GM18499 (cell line): ENCODE data around the gene ACTN4.

Source experiments
- ATAC-seq: cut with Tn5 transposase; IDR thresholded peaks from one replicate; pipeline ENCODE4 v1.9.1; 2021; ENCODE audit warnings: moderate number of reproducible peaks; ENCODE audit not compliant: insufficient read depth, unreplicated experiment

The ACTN4 gene

DNA sequence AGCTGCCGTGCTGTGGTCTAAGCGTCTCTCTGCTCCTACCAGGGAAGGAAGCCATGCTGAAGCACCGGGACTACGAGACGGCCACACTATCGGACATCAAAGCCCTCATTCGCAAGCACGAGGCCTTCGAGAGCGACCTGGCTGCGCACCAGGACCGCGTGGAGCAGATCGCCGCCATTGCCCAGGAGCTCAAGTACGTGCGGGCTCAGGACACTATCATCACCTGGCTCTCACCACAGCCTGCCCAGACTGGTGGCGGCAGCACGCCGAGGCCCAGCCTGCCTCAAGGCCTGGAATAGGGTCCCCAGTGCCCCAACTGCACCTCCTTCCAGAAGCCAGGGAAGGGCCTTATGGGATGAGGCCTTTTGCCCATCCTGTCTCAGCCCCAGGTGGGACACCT lies 74.0 kb downstream of the ACTN4 start:
- ATAC-seq: no peak

DNA sequence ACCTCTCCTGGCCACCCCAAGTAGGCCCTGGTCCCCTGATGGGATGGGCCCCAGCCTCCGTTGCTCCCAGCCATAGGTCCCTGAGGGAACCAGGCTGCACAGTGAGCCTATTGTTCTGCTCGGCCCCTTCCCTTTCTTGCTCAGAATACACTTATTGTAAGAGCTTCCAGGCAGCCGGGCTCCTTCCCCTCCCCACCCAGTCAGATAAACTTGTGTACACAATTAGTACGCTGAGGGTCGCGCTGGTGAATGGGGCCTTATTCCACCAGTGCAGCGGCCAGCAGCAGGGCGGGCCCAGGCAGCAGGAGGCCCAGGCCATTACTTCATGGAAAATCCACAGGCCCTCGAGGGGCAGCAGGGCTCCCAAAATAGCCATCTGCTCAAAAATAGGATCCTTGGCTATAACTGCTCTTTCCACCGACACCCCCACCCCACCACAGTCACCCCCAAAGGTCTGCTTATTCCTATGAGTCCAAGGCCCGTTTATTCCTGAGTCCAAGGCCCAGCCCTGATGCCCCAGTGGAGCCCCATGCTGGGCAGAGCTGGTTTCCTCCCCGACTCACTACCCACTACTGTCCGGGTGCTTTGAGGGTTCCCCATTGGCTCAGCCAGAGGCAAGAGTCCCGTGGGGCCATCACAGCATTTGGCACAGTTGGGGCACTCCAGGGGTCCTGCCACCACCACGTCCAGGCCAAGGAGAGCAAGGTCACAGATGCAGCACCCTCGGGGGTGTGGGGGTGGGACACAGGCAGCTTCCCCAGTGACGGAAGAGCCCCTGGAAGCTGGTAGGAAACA lies 74.7 kb downstream of the ACTN4 start:
- no peak for ATAC-seq

DNA sequence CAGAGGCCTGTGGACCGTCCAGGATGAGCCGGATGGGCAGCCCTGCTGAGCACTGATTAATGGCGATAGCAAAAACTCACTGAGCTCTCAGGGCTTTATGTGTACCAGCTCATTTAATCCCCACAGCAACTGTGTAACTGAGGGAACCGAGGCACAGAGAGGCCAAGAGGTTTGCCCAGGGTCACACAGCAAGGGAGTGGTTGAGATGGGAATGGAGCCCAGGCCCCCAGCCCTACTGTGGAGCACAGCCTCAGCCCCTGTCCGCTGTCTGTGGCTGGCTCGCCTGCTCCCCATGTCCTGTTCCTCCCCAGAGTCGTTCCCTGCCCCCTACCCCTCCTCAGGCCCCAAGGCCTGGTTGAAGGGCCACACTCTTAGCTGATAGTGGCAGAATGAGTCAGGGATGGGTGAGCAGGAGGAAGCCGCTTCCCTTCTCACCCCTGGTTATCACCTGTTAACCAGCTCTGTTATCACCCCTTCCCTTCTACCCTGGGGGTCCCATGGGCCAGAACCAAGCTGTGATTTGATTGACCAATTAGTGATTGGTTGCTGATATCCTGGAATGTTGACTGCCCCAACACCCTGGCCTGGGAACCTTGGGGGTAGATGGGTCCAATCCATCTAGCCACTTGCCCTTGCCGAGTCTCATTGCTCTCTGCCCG lies 75.6 kb downstream of the ACTN4 start:
- ATAC-seq: no peak

DNA sequence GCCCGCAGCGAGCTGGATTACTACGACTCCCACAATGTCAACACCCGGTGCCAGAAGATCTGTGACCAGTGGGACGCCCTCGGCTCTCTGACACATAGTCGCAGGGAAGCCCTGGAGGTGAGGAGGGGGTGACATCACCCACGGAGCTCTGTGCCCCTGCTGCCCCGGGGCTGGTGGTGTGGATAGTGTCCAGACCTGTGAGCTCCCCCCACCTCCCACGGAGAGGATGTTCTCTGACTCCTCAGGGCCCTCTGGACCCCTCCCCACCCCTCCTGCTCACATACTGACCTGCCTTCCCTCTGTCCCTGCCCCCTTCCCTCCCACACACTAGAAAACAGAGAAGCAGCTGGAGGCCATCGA lies 76.1 kb downstream of the ACTN4 start:
- ATAC-seq: no peak

DNA sequence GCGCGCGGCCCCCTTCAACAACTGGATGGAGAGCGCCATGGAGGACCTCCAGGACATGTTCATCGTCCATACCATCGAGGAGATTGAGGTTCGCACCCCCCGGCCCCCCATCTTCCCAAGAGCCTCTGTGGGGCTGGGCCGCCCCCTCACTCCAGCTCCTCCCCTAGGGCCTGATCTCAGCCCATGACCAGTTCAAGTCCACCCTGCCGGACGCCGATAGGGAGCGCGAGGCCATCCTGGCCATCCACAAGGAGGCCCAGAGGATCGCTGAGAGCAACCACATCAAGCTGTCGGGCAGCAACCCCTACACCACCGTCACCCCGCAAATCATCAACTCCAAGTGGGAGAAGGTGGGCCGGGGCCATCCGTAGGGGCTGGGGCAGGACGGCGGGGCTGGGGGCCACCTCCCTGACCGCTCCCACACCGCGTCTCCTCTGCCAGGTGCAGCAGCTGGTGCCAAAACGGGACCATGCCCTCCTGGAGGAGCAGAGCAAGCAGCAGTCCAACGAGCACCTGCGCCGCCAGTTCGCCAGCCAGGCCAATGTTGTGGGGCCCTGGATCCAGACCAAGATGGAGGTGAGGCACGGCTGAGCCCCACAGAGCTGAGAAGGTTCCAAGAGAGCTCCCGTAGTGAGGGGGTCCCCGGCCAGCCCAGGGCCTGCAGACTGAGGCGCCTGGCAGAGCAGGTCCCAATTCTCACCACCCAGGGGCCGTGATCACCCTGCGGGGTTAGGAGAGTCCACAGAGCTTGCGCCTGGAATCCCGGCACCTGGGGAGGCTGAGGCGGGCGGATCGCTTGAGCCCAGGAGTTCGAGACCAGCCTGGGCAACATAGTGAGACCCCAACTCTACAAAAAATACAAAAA lies 76.8 kb downstream of the ACTN4 start:
- ATAC-seq: no peak

DNA sequence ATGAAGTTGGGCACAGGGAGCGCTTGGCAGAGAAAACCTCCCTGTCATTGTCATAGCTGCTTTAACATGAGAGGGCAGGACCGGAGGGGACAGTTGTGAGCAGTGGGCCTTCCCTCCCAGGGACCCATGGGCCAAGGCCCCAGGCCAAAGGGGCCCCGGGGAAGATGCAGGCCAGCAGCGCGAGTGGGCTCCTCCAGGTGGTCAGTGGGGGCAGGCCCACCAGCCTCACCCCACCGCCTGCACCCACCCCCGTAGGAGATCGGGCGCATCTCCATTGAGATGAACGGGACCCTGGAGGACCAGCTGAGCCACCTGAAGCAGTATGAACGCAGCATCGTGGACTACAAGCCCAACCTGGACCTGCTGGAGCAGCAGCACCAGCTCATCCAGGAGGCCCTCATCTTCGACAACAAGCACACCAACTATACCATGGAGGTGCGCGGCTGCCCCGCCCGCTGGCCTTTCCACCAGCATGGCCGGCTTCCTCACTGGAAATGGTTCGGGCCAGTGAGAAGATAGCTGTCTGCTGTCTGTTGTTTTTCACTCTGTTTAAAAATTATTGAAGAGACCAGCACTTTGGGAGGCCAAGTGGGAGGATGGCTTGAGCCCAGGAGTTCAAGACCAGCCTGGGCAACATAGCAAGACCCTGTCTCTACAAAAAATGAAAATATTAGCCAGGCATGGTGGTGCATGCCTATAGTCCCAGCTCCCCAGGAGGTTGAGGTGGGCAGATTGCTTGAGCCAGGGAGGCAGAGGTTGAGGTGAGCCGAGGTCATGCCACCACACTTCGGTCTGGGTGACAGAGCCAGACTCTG lies 78.2 kb downstream of the ACTN4 start:
- no peak for ATAC-seq

DNA sequence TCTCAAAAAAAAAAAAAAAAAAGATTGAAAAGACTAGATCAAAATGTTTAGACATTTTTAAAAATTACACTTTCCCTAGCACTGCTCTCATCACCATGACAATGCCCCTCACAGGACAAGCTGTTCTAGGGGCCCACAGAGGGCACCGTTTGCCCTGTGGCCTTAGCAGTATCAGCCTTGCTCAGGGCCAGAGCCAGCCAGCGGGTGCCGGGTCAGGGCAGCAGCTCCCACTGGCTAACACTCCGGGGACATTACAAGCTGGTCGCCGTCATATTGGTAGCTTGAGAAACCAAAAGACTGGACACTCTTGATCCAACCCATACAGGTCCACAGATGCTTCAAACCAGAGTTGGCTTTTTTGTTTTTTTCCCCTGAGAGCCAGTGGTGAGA lies 78.8 kb downstream of the ACTN4 start:
- ATAC-seq: no peak

DNA sequence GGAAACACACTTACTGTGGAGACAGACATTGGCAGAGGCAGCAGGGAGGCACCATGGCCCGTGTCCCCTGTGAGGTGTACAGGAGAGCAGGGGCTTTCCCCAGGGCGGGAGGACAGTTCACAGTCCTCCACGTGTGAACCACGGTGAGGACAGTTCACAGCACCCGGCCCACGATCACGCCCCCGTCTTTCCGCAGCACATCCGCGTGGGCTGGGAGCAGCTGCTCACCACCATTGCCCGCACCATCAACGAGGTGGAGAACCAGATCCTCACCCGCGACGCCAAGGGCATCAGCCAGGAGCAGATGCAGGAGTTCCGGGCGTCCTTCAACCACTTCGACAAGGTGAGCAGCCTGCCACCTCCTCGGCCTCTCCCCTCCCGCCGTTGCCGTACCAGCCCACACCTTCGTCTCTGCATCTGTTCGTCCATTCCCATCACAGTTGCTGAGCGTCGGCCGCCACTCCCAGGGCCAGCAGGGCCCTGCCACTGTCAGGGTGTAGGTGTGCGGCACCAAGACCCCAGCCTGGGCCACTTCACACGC lies 79.4 kb downstream of the ACTN4 start:
- ATAC-seq: no peak

DNA sequence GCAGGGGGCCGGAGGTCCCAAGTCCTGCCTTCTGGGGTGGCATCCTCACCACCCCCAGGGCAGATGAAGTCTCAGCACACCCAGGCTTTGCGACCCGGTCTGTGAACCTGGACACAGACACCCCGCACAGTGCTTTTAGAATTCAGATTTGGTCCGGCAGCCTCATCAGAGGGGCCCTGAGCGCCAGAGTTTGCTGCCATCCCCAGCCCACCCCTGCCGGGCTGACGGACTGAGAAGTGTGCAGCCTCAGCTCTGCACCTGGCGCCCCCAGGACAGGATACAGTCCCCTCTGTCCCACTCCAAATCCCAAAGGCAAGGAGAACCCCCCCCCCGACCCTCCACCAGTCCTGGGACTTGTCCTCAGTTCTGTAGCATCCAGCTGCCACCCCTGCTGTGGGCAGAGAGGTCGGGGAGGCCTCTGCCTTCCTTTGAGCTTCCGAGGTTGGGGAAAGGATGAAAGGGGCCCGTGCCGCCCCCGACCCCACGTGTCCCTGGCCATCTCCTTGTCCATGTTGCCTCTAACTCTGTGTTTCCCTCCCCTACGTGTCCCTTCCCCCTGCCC lies 79.9 kb downstream of the ACTN4 start:
- ATAC-seq: no peak

DNA sequence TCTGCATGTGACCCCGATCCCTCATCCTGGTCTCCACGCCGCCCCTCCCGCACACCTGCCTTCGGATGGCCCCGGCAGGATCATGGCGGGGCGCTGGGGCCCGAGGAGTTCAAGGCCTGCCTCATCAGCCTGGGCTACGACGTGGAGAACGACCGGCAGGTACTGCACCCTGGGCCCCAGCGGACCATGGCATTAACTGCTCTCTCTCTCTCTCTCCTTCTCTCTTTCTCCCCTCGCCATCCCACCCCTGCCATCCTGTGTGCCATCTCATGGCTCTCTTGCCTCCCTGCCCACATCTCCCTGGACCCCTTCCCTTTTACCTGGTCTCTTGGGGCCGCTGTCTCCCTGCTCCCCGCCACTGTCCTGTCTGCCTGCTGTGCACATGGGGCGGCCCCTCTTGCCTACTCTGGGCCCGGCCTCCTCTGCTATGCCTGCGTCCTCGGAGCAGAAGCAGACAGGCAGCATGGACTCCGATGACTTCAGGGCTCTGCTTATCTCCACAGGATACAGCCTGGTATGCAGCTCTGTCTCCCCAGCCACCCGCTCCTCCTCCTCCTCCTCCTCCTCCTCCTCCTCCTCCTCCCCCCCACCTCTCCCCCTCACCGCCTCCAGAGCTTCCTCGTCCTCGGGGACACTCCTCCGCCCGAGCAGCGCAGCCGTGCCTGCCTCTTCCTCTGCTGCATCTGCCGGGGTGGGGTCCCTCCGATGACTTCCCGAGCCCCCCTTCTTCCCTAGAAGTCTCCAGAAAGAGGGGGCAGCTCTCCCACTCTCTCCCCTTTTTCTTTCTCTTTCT lies 80.6 kb downstream of the ACTN4 start:
- no peak for ATAC-seq

DNA sequence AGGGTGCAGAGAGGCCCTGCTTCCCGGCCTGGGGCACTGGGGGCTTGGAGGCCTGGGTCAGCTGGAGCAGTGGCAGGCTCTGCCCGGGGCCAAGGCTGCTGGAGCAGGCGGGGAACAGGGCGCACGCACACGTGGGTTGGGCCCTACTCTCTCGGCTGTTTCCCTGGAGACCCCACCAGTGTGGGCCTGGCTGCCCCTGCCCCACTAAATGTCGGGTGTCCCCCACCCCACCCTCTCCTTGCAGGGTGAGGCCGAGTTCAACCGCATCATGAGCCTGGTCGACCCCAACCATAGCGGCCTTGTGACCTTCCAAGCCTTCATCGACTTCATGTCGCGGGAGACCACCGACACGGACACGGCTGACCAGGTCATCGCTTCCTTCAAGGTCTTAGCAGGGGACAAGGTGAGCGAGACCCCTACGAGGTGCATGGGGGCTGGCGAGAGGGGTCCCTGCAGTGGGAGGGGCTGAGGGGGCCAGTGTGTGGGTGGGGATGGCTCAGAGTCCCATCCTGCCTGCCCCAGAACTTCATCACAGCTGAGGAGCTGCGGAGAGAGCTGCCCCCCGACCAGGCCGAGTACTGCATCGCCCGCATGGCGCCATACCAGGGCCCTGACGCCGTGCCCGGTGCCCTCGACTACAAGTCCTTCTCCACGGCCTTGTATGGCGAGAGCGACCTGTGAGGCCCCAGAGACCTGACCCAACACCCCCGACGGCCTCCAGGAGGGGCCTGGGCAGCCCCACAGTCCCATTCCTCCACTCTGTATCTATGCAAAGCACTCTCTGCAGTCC lies 81.5 kb downstream of the ACTN4 start:
- no peak for ATAC-seq

DNA sequence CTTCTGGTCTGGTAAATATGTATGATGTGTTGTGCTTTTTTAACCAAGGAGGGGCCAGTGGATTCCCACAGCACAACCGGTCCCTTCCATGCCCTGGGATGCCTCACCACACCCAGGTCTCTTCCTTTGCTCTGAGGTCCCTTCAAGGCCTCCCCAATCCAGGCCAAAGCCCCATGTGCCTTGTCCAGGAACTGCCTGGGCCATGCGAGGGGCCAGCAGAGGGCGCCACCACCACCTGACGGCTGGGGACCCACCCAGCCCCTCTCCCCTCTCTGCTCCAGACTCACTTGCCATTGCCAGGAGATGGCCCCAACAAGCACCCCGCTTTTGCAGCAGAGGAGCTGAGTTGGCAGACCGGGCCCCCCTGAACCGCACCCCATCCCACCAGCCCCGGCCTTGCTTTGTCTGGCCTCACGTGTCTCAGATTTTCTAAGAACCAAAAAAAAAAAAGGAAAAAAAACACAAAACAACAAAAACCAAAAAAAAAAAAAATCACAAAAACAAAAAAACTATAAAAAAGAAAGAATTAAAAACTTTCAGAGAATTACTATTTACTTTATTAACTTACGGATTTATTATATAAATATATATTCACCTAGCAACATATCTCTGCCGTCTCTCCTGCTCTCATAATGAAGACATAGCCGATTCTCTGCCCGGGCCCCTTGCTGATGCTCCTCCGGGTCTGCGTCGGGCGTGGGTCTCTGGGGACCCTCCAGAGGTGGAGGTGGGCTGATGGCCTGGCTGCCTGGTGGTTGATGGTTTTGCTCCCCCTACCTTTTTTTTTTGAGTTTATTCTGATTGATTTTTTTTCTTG lies 82.4 kb downstream of the ACTN4 start:
- no peak for ATAC-seq

DNA sequence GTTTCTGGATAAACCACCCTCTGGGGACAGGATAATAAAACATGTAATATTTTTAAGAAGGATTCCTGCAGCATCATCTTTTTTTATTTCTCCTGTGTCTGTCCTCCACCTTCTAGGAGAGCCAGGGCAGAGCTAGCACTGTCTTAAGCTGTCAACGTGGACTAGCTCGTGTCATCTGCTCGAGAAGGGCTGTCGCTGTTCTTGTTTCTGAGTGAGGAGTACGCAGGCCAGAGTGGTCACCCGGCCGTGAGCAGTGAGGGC lies 83.0 kb downstream of the ACTN4 start:
- ATAC-seq: no peak

DNA sequence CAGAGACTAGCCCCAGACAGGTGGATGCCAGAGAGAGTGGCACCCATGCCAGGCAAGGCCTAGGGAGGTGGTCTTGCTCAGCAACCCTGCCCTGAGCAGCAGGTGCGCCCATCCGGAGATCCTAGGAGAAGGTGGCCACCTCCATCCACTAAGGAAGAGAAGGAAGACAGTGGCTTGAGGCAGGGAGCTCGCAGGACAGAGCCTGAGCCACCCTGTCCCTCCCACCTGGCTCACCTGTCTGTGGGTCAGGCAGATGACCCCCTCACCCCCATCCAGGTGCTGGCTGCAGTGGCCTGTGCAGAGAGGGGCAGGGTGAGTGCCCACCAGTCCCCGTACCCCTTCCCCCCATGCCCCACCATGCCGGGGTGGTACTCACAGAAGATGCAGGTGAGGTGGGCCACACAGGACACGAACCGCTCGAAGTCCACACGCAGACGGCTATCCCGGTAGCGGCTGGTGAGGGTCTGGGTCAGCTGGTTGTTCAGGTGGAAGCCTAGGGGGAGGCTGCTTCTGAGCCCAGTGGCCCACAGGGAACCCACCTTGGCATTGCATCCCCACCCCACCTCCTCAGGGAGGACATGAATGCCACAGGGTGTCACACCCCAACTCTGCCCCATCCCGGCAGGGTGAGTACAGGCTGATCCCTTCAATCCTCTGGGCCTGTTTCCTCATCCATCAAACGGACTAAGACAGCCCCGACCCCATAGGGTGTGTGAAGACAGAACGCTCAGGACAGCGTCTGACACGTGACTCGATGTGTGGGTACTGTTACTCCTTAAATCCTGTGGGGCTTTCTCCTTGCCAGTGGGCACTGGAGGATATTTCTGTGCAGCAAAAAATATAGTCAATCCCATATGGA lies 83.5 kb downstream of the ACTN4 start:
- no peak for ATAC-seq

DNA sequence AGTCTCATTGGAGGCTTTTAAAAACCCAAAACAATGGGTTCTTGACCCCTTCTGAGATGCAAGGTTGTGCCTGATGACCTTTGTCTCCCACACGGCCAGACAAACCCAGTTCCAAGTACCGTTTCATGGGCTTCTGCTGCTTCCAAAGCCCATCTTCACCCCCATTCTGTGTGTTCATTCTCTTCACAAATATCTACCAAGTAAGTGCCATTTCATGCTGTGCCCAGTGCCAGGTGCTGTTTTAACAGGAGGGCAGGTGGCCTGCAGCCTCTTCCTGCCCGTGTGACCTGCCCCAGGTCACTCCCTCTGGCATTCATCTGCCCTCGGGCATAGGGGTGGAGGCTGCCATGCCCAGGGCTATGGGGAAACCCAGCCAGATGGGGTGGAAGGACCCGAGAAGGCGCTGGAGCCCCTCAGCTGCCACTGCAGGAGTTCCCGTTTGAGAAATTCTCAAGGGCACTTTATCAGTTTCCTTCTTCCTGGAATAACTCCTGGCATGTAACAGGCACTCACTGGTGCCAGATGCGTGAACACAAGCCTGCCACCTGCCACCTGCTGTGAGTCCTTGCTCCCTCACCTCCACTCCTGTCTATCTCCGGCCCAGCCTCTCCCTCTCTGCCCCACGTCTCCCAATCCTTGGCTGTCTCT lies 84.3 kb downstream of the ACTN4 start:
- ATAC-seq: no peak

DNA sequence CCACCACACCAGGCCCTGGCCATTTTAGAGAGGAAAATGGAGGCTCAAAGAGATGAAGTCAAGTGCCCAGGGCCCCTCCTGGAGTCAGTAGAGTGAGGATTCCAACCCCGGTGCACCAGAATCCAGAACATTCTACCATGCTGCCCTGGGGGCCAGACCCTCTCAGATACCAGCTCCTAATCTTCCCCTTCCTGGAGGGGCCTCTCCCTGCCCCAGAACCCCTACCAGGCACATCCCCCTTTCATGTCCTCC lies 85.7 kb downstream of the ACTN4 start:
- no peak for ATAC-seq
